HPDE6-E6E7 (cell line): ENCODE data around the gene ACP3.

Source experiments
- DNase-seq: peaks from one replicate; pipeline ENCODE4 v3.0.0; 2011; ENCODE audit warnings: missing footprints; ENCODE audit errors: extremely low spot score

The ACP3 gene

DNA sequence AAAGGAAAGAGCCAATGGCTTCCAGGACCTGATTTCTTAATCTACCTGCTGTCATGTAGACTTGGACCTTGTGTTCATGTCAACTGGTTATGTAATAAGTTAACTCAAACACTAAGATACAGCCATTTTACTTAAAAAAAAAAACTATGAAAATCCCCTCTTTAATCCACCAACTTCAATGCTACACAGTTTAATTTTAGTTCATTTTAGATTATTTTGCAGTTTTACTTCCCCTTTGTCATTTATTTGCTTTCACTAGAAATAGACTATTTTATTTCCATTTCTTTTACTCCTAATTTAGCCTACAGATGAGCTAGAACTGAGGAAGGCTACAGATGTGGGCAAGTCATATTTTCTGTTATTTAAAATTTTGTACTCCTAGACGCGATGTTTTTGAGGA, 89.4 kb downstream of the ACP3 start:
- no peak for DNase-seq

DNA sequence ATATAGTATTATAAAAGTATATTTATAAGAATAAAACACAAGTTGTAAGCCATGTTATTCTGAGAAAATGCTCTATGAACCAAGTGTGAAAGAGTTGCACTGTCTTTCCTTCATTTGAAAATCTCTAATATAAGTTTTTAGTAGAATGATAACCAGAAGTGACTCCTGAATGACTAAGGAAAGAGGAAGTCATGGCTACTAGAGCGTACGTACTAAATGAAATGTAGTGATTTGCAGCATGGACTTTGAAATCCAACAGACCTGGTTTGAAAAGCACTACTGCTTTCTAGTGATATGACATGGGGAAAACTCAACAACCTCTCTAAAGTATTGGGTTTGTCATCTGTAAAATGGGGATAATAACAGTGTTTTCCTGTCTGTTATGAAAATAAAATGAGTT, 89.8 kb downstream of the ACP3 start:
- DNase-seq: no peak
